ENCODE results near the gene CLDN5.

The CLDN5 gene

DNA sequence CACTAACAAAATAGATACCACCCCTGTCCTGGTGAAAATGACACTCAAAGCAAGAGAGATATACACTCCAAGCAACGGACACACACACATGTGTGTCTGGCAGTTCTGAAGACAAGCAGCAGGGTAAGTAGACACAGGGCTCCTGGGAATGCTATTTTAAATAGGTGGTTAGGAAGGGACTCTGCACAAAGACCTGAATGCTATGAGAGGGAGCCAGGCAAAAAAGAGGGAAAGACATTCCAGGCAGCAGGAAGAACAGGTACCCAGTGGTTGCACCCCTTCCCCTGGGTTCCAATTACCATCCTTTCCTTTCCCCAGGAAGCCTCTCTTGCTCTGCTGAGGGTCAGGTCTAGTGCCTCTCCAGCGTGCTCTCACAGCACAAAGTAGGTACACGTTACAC, 48.2 kb downstream of the CLDN5 start (continued):
- TF ChIP-seq ZNF544 (tag by site-specific recombination; IDR thresholded peaks at IDR 0.05): no peak
- no peak for TF ChIP-seq ZNF394 (tag by site-specific recombination; IDR thresholded peaks at IDR 0.05; ENCODE audit: borderline replicate concordance)

DNA sequence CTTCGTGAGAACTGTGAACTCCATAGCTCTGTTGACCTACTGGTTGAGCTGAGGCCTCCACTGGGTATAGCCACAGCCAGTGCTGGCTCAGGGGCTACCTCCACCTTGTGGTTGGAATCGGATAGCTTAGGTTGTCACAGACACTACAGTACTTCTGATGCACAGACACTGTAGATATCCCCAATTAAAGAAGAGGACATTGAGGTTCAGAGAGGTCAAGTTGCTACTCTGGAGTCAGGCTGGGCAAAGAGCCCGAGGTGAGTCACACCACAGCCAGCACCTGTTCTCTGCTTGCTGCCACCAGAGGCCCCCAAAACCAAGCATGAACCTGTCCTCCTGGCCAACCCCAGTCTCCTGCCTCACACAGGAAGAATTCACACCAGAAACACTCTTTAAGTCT, 50.6 kb downstream of the CLDN5 start:
- ChIA-PET CTCF (interaction anchor here (0.7 to 3.1 kb wide), 14 partner anchors 9 to 724 kb away, joined by 3 to 27 read pairs (median 4); no protein-coding TSS in a partner anchor), POLR2A (interaction anchor here (0.6 to 1.8 kb wide), 2 partner anchors 40 to 246 kb away, joined by 5 read pairs; no protein-coding TSS in a partner anchor)
- no peaks in the 10 kb centered on the region for H3K4me1 ChIP-seq (ENCODE audit: control insufficient read depth, insufficient read depth, low read length)
- H3K27ac ChIP-seq (ENCODE audit: extremely low read depth, low read depth, low read length): no peak overlapping the region
- H3K4me3 ChIP-seq (ENCODE audit: low read depth, low read length): no peak overlapping the region
- no peaks in the 10 kb centered on the region for H3K9me3 ChIP-seq (ENCODE audit: control insufficient read depth, insufficient read depth, low read depth, low read length)
- TF ChIP-seq CTCF (tag by site-specific recombination; IDR thresholded peaks at IDR 0.05): peak; percentile 22; the same call in 1 of the 2 replicates
- no peak for TF ChIP-seq ZNF416 (tag by site-specific recombination; IDR thresholded peaks at IDR 0.05)
- TF ChIP-seq ZNF423 (tag by site-specific recombination; IDR thresholded peaks at IDR 0.05): no peak
- no peak for TF ChIP-seq EGR2 (tag by site-specific recombination; IDR thresholded peaks at IDR 0.05; ENCODE audit: low read depth)
- TF ChIP-seq ZNF114 (tag by site-specific recombination; IDR thresholded peaks at IDR 0.05): no peak
- TF ChIP-seq KLF9 (tag by site-specific recombination; IDR thresholded peaks at IDR 0.05; ENCODE audit: low read depth): no peak
- TF ChIP-seq ZNF354C (tag by site-specific recombination; IDR thresholded peaks at IDR 0.05; ENCODE audit: borderline replicate concordance, low read depth): no peak
- no peak for TF ChIP-seq ZNF623 (tag by site-specific recombination; IDR thresholded peaks at IDR 0.05)
- peaks cover 0 to 76% of the 10 kb centered on the region in 2 experiments; a peak in 2 of 3 replicates for H3K36me3 ChIP-seq (ENCODE audit: control insufficient read depth in 2 of 2, insufficient read depth in 1 of 2, low read length in 2 of 2)
